ENCODE measurements around the gene TEX264.

Gene TEX264

DNA sequence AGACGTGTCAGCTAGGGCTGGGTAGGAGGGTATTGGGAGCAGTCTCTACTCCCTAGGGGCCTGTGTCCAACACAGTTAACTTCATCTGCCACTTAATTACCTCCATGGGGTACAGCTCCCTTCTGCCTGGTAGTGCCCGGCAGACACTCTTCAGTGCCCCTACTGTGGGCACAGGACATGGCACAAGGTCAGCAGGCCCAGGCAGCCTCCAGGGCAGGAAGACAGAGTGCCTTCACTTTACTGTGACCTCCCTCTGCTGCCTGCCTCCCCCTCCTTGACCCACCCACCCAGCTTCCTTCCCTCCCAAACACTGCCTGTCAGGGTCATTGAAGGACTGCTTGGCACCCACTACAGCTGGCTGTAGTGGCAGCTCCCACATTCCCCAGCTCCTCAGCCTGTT is 29.4 kb downstream of the TEX264 start:
- no peak for DNase-seq

DNA sequence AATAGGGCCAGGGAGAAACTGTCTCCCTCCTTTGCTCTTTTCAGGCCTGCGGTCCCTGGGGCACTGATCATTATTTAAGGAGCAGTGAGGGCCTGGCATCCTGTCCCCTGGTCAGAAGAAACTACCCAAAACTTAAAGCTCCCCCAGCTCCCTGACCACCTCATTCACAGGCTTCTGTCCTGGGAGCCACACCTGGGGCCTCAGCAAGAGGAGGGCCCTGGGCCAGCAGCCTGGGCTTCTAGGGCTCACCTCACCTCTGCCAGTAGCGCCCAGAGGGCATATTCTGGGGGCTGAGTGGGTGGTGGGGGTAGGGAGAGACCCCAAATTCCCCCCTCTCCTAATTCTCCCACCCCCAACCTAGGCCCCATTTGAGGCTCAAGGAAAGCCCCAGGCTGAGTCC is 31.1 kb downstream of the TEX264 start:
- no peak for DNase-seq

DNA sequence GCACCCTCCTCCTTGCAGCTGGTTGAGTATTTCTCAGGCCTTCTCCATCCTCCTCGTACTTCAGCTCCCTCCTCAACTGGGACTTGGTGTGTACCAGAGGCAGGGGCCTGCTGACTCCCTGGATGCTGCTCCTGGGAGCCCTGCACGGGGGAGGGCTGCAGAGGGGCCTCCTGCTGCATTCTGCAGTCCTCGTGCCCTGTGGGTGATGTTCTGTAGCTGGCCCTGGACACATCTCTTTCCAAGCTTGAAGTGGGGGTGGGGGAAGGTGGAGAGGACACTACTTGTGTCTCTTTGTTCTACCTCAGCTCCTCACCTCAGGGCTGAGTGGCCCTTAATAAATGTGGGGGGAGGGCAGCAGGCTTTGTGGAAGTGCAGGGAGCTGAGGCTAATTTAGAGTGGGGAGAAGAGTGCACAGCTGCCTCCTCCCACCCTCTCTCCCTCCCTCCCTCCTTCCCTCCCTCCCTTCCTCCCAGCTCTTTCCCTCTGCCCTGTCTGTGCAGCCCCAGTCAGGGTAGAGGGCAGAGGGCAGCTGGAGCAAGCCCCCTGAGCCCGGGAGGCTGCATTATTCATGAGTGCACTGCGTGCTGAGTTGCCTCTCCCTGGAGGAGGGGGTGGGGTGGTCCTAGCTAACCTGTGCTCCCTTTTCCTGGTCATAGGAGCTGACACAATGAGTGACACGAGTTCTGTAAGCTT is 32.2 kb downstream of the TEX264 start:
- DNase-seq, result no peak

DNA sequence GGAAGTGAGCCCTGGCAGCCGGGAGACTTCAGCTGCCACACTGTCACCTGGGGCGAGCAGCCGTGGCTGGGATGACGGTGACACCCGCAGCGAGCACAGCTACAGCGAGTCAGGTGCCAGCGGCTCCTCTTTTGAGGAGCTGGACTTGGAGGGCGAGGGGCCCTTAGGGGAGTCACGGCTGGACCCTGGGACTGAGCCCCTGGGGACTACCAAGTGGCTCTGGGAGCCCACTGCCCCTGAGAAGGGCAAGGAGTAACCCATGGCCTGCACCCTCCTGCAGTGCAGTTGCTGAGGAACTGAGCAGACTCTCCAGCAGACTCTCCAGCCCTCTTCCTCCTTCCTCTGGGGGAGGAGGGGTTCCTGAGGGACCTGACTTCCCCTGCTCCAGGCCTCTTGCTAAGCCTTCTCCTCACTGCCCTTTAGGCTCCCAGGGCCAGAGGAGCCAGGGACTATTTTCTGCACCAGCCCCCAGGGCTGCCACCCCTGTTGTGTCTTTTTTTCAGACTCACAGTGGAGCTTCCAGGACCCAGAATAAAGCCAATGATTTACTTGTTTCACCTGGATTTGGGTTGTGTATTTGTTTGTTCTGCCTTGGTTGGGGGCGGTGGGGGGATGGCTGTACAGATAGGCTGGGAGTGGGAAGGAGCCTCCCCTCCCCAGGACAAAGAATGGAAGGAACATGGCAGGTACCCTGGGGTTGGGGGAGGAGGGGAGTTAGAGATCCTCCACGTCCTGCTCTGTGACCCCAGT is 32.9 kb downstream of the TEX264 start:
- DNase-seq, result no peak

DNA sequence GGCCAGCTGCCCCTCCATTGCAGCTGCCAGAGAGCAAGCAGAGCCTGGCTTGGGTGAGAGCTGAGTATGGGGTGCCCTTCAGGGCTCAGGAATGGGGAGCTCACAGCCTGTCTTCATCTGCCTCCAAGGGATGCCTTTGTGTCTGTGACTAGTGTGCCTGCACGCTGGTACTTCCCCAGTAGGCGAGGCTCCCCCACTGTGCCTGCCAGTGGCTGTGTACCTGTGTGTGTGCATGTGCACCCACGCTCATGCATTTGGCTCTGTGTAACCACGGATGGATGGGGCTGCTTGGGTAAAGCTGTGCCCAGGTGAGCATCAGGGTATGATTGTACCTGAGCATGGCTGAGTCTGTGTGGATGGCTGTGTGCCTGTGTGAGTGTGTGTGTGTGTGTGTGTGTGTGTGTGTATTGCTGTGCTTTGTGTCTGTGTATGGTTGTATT is 33.5 kb downstream of the TEX264 start:
- DNase-seq, result no peak

DNA sequence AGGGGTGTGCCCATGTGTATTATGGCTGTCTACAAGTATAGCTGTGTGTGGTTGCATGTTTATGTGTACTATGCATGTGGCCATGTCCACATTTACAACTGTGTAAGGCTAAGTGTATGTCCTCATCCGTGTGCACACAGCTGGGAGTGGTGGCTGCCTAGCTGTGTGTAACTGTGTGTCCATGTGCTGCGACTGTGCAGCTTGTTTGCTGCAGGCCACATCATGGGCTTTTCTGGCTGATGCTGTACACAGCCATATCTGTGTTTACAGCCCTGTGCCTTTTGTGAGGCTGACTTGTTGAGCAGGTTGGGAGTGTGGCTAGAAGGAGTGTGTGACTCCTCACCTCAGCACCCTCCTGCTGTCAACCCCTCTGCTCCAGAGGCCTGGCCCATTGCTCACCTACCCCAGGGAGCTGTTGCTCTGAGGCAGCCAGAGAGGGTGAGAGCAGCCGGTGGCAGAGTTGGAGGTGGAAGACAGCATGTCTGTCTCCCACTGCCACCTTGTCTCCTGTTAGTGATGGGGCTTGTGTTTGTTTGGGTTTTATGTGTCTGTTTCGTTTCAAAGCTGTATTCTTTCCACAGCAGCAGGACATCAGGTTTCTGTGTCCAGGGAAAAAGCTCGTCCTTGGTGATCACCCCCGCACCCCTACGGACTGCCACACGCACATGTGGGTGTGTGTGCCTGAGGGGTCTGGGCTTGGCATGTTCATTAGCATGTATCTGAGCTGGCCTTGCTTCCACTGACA is 34.4 kb downstream of the TEX264 start:
- no peak for DNase-seq

DNA sequence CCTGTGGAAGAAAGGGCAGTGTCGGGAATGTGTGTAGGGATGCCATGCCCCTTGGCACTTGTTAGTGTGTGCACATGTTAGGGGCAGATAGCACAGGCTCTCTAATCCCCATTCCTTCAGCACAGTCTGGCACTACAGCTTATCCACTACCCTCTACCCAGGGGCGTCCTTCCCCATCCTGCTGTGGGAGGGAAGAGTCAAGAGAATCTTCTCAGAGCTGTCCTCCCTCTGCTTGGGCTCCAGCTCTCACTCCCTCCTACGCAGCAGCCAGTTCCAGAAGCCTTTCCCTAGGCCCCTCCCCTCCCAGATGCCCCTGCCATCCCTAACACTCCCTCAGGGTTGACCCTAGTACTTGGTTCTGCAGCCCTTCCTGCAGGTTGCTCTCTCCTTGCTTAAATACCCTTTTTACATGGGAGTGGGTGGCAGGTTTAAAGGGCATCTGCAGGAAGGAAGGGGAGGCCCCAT is 35.0 kb downstream of the TEX264 start:
- DNase-seq, result no peak

DNA sequence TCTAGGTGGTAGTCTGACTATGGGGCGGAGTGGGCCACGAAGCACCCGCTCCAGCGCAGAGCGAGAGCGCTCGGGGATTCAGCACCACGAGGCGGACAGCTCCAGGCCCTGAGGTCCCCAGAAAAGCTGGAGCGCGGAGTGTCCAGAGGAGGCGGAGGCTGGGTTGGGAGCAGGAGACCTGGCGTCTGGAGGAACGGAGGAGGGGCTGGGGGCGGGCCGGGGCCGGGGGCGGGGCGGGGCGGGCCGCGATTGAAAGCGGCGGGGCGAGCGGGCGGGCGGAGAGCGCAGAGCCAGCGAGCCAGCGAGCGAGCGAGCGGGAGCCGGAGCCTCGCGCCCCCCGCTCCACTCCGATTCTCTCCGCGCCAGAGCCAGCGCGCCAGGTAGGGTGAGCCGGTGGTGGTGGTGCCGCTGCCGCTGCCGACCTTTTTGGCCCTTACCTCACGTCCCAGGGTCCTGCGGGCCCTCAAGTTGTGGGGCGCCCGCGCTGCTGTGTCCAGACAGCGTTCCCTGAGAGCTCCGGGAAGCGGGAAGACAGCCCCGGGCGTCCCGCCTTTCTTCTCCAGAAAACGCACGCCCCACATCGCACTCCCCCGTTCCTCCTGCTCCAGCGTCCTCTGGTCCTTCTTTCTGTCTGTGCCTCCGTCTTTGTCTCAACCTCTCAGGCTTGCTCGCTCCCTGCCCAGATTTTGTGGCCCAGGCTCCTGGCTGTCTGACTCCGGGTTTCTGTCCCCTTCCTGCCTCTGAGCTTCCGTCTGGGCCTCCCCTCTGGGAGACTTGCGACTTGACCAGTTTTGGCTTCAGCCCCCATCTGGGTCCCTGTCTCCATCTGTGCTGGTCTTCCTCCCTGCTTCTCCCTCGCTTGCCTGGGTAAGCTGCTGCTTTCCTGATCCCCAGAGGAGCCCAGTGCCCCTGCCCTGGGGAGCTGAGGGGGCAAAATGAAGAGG is 36.0 kb downstream of the TEX264 start, which contains the start of gene GRM2:
Gene GRM2, plus strand, starts transcription at position 281 of the 944 bp plus-strand sequence. CDS start 1,916 bp downstream, outside the sequence.
- no peak for DNase-seq

DNA sequence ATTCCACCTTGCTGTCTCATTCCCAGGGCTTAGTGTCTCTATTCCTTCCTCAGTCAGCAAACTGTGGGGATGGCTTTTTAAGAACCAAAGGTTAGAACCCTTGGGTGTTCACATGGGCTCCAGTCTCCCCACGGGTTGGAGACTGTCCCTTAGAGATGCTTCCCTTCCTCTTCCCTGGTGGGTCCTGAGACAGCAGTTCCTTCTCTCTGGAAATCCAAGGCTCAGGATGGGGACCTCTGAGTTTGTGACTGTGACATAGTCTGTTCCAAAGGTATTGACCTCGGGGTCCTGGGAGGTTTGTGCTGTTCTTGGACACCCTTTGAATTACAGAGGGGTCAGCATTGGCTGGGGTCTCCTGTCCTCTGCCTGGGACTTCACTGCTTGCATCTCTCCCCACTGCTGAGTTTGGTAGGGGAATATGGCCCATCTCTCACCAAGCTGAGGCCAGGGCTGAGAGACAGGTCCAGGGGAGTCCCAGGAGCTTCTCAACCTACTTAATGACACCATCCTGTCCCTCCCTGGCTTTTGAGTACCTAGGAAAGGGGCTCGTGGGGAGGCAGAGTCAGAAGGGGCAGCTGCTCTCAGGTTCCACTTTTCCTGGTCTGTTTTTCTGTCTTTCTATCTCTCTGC is 37.3 kb downstream of the TEX264 start:
- no peak for DNase-seq

DNA sequence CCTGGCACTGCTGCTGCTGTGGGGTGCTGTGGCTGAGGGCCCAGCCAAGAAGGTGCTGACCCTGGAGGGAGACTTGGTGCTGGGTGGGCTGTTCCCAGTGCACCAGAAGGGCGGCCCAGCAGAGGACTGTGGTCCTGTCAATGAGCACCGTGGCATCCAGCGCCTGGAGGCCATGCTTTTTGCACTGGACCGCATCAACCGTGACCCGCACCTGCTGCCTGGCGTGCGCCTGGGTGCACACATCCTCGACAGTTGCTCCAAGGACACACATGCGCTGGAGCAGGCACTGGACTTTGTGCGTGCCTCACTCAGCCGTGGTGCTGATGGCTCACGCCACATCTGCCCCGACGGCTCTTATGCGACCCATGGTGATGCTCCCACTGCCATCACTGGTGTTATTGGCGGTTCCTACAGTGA is 38.0 kb downstream of the TEX264 start:
- no peak for DNase-seq

DNA sequence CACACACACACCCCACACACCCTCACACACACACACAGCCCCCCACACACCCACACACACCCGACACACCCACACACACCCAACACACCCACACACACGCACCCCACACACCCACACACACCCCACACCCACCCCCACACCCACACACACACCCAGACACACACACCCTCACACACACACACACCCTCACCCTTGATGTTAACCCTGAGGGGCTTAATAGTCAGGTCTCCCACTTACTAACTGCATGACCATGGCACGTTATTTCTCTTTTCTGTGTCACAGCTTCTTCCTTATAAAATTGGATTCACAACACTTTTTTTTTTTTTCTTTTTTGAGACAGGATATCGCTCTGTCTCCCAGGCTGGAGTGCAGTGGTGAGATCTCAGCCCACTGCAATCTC is 38.6 kb downstream of the TEX264 start:
- no peak for DNase-seq

DNA sequence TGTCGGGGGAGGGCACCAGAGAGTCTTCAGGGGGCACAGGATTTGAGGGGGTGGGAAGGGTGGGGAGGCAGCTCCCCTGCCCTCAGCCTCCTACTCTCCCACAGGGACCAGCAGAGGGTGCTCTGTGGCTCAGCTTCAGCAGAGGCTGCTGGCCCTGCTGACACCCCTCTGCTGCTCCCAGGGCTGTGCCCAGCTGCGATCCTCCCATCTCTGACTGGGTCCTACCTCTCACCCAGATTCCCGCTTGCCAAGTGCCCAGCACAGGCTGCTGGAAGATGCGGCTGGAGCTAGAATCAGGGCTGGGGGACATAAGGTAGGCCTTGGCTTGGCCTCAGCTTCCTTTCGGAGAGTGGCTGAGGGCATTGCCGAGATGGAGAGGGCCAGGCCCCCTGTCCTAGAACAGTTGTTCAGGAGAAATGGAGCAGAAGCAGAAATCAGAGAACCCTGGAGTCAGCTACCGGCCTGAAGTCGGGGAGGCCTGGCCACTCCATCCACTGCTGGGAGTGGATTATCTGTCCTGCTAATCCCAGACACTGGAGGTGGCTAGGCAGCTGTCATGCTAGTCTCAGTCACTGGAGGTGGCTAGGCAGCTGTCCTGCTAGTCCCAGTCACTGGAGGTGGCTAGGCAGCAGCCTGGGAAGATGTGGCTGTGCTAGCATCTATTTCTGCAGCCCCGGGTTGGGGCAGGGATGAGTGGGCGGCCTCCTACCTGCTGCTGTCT is 39.7 kb downstream of the TEX264 start:
- DNase-seq, result no peak

DNA sequence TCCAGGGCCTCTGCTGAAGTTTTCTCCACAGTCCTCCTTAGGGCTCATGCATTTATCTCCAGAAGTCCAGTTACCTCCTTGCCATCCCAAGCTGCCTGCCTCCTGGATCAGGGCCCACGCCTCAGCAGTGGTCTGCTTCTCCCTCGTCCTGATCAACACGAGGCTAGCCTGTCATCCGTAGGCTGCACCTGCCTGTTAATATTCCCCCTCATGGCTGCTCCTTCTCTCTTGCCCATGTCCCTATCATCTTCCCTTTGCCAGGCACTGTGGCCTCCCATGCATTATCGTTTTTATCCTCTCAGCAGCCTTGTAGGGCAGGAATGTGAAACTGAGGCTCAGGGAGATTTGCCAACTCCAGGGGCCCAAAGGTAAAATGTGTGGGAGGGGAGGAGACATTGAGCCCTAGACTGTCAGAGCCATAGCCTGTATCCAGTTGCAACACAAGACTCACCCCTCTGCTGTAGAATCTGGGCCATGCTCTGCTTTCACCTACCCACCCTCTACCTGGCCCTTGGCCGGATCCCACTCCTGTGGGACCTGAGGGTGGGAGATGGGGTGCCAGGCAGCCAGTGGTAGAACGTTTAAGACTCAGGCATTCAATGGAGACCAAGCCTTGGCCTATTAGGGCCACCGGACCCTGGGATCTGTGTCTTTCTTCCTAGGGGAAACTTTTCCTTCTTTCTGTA is 40.4 kb downstream of the TEX264 start:
- no peak for DNase-seq

DNA sequence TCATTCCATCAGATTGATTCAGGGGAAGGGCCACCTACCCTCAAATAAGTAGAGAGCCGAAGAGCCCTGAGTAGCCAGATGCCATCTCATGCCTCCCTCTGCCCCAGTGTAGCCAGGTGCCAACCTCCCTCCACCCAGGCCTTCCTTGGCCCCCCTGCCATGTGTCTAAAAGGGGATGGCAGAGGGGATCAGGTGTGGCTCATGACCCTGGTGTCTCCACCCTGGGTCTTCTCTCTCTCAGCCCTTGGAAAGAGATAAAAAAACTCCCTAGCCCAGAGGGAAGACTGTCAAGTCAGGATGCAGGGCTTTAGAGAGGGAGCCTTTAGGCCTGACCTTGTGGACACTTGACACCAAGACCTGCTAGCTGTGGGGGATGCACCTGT is 41.0 kb downstream of the TEX264 start:
- no peak for DNase-seq

DNA sequence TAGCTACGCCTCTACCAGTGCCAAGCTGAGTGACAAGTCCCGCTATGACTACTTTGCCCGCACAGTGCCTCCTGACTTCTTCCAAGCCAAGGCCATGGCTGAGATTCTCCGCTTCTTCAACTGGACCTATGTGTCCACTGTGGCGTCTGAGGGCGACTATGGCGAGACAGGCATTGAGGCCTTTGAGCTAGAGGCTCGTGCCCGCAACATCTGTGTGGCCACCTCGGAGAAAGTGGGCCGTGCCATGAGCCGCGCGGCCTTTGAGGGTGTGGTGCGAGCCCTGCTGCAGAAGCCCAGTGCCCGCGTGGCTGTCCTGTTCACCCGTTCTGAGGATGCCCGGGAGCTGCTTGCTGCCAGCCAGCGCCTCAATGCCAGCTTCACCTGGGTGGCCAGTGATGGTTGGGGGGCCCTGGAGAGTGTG is 41.5 kb downstream of the TEX264 start:
- no peak for DNase-seq

DNA sequence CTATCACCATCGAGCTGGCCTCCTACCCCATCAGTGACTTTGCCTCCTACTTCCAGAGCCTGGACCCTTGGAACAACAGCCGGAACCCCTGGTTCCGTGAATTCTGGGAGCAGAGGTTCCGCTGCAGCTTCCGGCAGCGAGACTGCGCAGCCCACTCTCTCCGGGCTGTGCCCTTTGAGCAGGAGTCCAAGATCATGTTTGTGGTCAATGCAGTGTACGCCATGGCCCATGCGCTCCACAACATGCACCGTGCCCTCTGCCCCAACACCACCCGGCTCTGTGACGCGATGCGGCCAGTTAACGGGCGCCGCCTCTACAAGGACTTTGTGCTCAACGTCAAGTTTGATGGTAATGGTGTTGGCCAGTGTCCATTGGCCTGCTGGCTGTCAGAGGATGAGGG is 41.9 kb downstream of the TEX264 start:
- no peak for DNase-seq

DNA sequence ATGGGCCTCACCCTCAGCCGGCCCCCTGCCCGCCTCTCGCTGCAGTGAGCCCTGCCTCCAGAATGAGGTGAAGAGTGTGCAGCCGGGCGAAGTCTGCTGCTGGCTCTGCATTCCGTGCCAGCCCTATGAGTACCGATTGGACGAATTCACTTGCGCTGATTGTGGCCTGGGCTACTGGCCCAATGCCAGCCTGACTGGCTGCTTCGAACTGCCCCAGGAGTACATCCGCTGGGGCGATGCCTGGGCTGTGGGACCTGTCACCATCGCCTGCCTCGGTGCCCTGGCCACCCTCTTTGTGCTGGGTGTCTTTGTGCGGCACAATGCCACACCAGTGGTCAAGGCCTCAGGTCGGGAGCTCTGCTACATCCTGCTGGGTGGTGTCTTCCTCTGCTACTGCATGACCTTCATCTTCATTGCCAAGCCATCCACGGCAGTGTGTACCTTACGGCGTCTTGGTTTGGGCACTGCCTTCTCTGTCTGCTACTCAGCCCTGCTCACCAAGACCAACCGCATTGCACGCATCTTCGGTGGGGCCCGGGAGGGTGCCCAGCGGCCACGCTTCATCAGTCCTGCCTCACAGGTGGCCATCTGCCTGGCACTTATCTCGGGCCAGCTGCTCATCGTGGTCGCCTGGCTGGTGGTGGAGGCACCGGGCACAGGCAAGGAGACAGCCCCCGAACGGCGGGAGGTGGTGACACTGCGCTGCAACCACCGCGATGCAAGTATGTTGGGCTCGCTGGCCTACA is 44.4 kb downstream of the TEX264 start:
- no peak for DNase-seq

DNA sequence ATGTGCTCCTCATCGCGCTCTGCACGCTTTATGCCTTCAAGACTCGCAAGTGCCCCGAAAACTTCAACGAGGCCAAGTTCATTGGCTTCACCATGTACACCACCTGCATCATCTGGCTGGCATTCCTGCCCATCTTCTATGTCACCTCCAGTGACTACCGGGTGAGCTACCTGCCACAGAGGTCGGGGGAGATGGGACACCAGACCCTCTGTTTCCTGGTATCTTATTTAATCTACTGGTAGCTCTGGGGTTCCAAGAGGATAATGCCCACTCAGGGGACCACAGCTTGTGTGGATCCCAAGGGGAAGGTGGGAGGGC is 44.9 kb downstream of the TEX264 start:
- DNase-seq, result no peak

DNA sequence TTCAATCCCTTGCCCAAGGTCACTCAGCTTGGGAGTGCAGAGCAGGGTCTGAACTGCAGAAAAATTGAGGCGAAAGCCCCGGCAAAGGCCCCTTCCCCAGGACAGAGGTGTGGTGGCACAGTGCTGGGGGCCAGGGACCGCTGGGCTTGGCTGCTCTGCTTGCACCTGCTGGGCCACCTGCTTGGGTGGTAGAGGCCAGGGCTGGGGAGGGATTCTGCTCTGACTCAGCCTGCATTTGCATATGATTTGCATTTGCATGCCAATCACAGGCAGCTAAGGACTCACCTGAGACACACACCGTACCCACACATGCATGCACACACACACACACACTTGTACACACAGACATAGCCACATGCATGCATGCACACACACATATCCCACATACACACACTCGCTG is 45.8 kb downstream of the TEX264 start:
- no peak for DNase-seq

DNA sequence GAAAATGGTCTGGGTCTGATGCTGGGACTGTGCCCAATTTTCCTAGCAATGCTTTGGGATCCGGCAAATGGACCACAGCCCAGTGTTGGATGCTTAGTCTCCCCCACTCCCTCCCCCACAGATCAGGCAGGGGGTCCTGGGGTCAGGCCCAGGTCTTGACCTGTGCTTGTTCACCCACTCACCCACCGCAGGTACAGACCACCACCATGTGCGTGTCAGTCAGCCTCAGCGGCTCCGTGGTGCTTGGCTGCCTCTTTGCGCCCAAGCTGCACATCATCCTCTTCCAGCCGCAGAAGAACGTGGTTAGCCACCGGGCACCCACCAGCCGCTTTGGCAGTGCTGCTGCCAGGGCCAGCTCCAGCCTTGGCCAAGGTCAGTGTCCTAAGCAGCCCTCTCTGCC is 46.4 kb downstream of the TEX264 start:
- DNase-seq, result no peak
